H9 (cell line): ENCODE measurements around the gene TTLL1. TPM values are rescaled to one million over a fixed set of nuclear protein-coding genes. Genes with fewer than 3 reads are reported as not detected.

Experiments used
- DNase-seq: peaks from one replicate; pipeline ENCODE4 v3.0.0-alpha.2; 2017
- H2AFZ ChIP-seq: one replicate; pipeline ENCODE4 v1.6.1; 2013; ENCODE audit warnings: mild to moderate bottlenecking, low read length, control low read depth, moderate library complexity
- H2AK5ac ChIP-seq: 2 replicates; pipeline ENCODE4 v1.6.1; 2013; ENCODE audit warnings: low read length, control low read depth, mixed read lengths; ENCODE audit not compliant: insufficient read length
- H2BK120ac ChIP-seq: one replicate; pipeline ENCODE4 v1.6.1; 2013; ENCODE audit warnings: low read depth, mild to moderate bottlenecking, low read length, control low read depth, inconsistent platforms; ENCODE audit not compliant: poor library complexity, severe bottlenecking
- H2BK12ac ChIP-seq: 2 replicates; pipeline ENCODE4 v1.6.1; 2013; ENCODE audit warnings: low read length, control low read depth, mixed read lengths, low read depth; ENCODE audit not compliant: insufficient read length
- H2BK15ac ChIP-seq: 2 replicates; pipeline ENCODE4 v1.6.1; 2013; ENCODE audit warnings: low read depth, low read length, control low read depth
- H2BK20ac ChIP-seq: one replicate; pipeline ENCODE4 v1.6.1; 2013; ENCODE audit warnings: low read depth, mild to moderate bottlenecking, low read length, control low read depth, inconsistent platforms; ENCODE audit not compliant: poor library complexity, severe bottlenecking
- H2BK5ac ChIP-seq: 2 replicates; pipeline ENCODE4 v1.6.1; 2013; ENCODE audit warnings: low read length, control low read depth, mixed read lengths; ENCODE audit not compliant: insufficient read length
- H3K14ac ChIP-seq: 2 replicates; pipeline ENCODE4 v1.6.1; 2013; ENCODE audit warnings: low read length, control low read depth; ENCODE audit not compliant: insufficient read depth
- H3K18ac ChIP-seq: 2 replicates; pipeline ENCODE4 v1.6.1; 2013; ENCODE audit warnings: low read depth, mild to moderate bottlenecking, mixed read lengths, low read length, control low read depth; ENCODE audit not compliant: insufficient read length
- H3K23ac ChIP-seq: 2 replicates; pipeline ENCODE4 v1.6.1; 2013; ENCODE audit warnings: low read length, control low read depth, mixed read lengths, low read depth; ENCODE audit not compliant: insufficient read length
- H3K23me2 ChIP-seq: 2 replicates; pipeline ENCODE4 v1.6.1; 2013; ENCODE audit warnings: low read depth, mild to moderate bottlenecking, mixed read lengths, low read length, control low read depth; ENCODE audit not compliant: insufficient read length, poor library complexity, severe bottlenecking
- H3K27ac ChIP-seq: 2 replicates; pipeline ENCODE4 v1.5.1; 2013; ENCODE audit warnings: low read length, control low read depth, mixed read lengths, low read depth; ENCODE audit not compliant: insufficient read length
- H3K27me3 ChIP-seq: 2 replicates; pipeline ENCODE4 v1.6.1; 2013; ENCODE audit warnings: low read length, control low read depth, inconsistent platforms; ENCODE audit not compliant: insufficient read depth
- H3K4ac ChIP-seq: 2 replicates; pipeline ENCODE4 v1.6.1; 2013; ENCODE audit warnings: low read depth, mild to moderate bottlenecking, control low read depth, inconsistent platforms, low read length, moderate library complexity
- H3K4me1 ChIP-seq: 2 replicates; pipeline ENCODE4 v1.6.1; 2013; ENCODE audit warnings: low read length, control low read depth, inconsistent platforms; ENCODE audit not compliant: insufficient read depth
- H3K4me2 ChIP-seq: 2 replicates; pipeline ENCODE4 v1.6.1; 2013; ENCODE audit warnings: low read length, control low read depth, mixed read lengths; ENCODE audit not compliant: insufficient read length, insufficient read depth
- H3K56ac ChIP-seq: 2 replicates; pipeline ENCODE4 v1.6.1; 2013; ENCODE audit warnings: low read depth, mild to moderate bottlenecking, mixed read lengths, low read length, control low read depth; ENCODE audit not compliant: insufficient read length
- H3K79me1 ChIP-seq: 2 replicates; pipeline ENCODE4 v1.6.1; 2013; ENCODE audit warnings: low read depth, mild to moderate bottlenecking, moderate library complexity, low read length, control low read depth, inconsistent platforms; ENCODE audit not compliant: insufficient read depth, poor library complexity, severe bottlenecking
- H3K79me2 ChIP-seq: 2 replicates; pipeline ENCODE4 v1.6.1; 2013; ENCODE audit warnings: low read length, control low read depth, inconsistent platforms; ENCODE audit not compliant: insufficient read depth
- H3K9ac ChIP-seq: 2 replicates; pipeline ENCODE4 v1.6.1; 2013; ENCODE audit warnings: low read length, control low read depth, mixed read lengths; ENCODE audit not compliant: insufficient read length; ENCODE audit errors: extremely low read depth
- H3K9me3 ChIP-seq: one replicate; pipeline ENCODE4 v1.6.1; 2013; ENCODE audit warnings: low read depth, low read length, inconsistent platforms; ENCODE audit not compliant: control insufficient read depth
- H3T11ph ChIP-seq: one replicate; pipeline ENCODE4 v1.6.1; 2013; ENCODE audit warnings: mild to moderate bottlenecking, low read length, control low read depth, inconsistent platforms
- H4K20me1 ChIP-seq: one replicate; pipeline ENCODE4 v1.6.1; 2013; ENCODE audit not compliant: control insufficient read depth, insufficient read length, insufficient read depth
- H4K5ac ChIP-seq: 2 replicates; pipeline ENCODE4 v1.6.1; 2013; ENCODE audit warnings: low read depth, mild to moderate bottlenecking, mixed read lengths, low read length, control low read depth; ENCODE audit not compliant: insufficient read length
- H4K8ac ChIP-seq: replicated peaks from 2 replicates; pipeline ENCODE4 v1.6.1; 2013; ENCODE audit warnings: low read length, control low read depth, mixed read lengths, low read depth; ENCODE audit not compliant: insufficient read length
- H4K91ac ChIP-seq: 2 replicates; pipeline ENCODE4 v1.6.1; 2013; ENCODE audit warnings: low read depth, mild to moderate bottlenecking, moderate library complexity, mixed read lengths, low read length, control low read depth; ENCODE audit not compliant: insufficient read length
- H3K27ac Mint-ChIP-seq, 3 experiments: 2 replicates in 2 of 3; 3 replicates in 1 of 3; pipeline ENCODE4 v1.8.0; 2020 to 2021; ENCODE audit warnings: mixed read lengths in 3 of 3, mild to moderate bottlenecking in 1 of 3, moderate library complexity in 1 of 3
- H3K27me3 Mint-ChIP-seq: 2 replicates; pipeline ENCODE4 v1.8.0; 2021; ENCODE audit warnings: low read depth, mild to moderate bottlenecking, moderate library complexity, mixed read lengths
- H3K36me3 Mint-ChIP-seq, 3 experiments: 2 replicates in 2 of 3; 3 replicates in 1 of 3; pipeline ENCODE4 v1.8.0; 2020 to 2021; ENCODE audit warnings: low read depth in 3 of 3, mixed read lengths in 3 of 3; ENCODE audit not compliant: insufficient read depth in 1 of 3
- H3K4me1 Mint-ChIP-seq, 2 experiments: 2 replicates each; pipeline ENCODE4 v1.8.0; 2020; ENCODE audit warnings: mixed read lengths in 2 of 2
- H3K4me3 Mint-ChIP-seq, 2 experiments: 2 replicates in 1 of 2; 3 replicates in 1 of 2; pipeline ENCODE4 v1.8.0; 2020 to 2021; ENCODE audit warnings: mild to moderate bottlenecking in 2 of 2, mixed read lengths in 2 of 2, moderate library complexity in 1 of 2
- H3K9me3 Mint-ChIP-seq, 2 experiments: 2 replicates in 1 of 2; 3 replicates in 1 of 2; pipeline ENCODE4 v1.8.0; 2020; ENCODE audit warnings: mild to moderate bottlenecking in 2 of 2, mixed read lengths in 2 of 2, moderate library complexity in 1 of 2
- WGBS: extraction: QIAGEN DNeasy Blood & Tissue Kit; methylation state at CpG from one replicate; pipeline ENCODE4 v1.1.7; 2013; ENCODE audit warnings: missing lambda C conversion rate, low lambda C conversion rate, mixed read lengths; ENCODE audit not compliant: insufficient read length; ENCODE audit errors: extremely low coverage; 5-methylcytosine and 5-hydroxymethylcytosine counted together
- total RNA-seq: library from RNA; stranded (reverse); gene quantifications from 2 replicates; pipeline ENCODE4 v1.2.1, GENCODE V29; 2021
- TF ChIP-seq, protein P1 (sequence below): fragments of 200-600 bp; sonication (generic); conservative IDR thresholded peaks from 3 replicates; pipeline ENCODE4 v1.8.0; 2021; ENCODE audit warnings: antibody characterized with exemption, mild to moderate bottlenecking

TTLL1 gene
- total RNA-seq, 1 experiment from 2014 or later = 4.1 TPM

DNA sequence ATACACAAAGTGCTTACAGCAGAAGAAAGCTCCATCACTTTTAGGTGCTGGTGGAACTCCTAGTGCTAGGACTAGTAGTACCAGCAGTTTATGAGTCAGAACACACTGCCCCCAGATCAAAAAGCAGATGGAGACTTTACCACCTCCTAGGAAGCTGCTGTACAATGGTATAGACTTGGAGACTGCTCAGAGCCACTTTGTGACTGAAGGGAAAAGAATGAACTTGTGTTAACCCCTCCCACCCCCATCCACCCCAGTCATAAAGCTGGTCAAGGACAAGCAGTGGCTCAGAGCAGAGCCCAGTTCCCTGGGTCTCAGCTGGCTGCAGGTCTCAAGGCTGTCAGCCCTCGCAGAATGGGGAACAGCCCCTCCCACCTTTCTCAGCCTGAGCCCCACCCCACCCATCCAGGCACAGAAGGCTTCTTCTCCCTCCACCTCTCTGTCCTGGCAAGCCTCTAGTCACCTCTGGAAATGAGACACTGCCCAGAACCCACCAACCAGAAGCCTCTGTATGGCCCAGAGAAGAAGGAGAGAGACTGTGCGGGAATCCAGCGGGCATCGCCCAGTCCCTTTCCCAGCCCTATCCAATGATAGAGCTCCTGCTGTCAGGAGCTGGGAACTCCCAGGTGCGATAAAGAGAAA lies 98.1 kb downstream of the TTLL1 start:
- H3K9ac ChIP-seq = no peak overlapping the region

More for the DNA sequence above, 98.1 kb downstream of the TTLL1 start:
- H3K14ac ChIP-seq = no peak overlapping the region
- H2BK120ac ChIP-seq = no peak overlapping the region
- H4K91ac ChIP-seq = no peak overlapping the region
- H4K8ac ChIP-seq = no peak overlapping the region
- peaks cover 27% of the 10 kb centered on the region; the same call in 1 of the 2 replicates for H3K79me2 ChIP-seq
- Mint-ChIP-seq H3K27ac (0 out of 7 replicates have a peak overlapping the region, but pooled peaks of 1 of the 3 experiments have one; percentile 10), H3K4me1 (peaks cover 34 to 39% of the 10 kb centered on the region in 2 experiments), H3K36me3 (peaks cover 0 to 13% (median 3%) of the 10 kb centered on the region in 3 experiments; a peak in 5 of 7 replicates), H3K4me3 (no peak overlapping the region), H3K27me3 (no peaks in the 10 kb centered on the region), H3K9me3 (no peaks in the 10 kb centered on the region; a peak in 1 of 5 replicates)
- peaks cover 15% of the 10 kb centered on the region for H3K4me1 ChIP-seq
- no peak overlapping the region for H3K23ac ChIP-seq
- no peak overlapping the region for H4K5ac ChIP-seq
- no peak overlapping the region for H3K18ac ChIP-seq
- no peak overlapping the region for H3K56ac ChIP-seq
- no peak for DNase-seq
- H3K23me2 ChIP-seq = no peaks in the 10 kb centered on the region
- H3K9me3 ChIP-seq = no peaks in the 10 kb centered on the region
- no peak overlapping the region for H2BK12ac ChIP-seq
- no peaks in the 10 kb centered on the region for H3K27me3 ChIP-seq
- no peak overlapping the region for H3K4ac ChIP-seq
- H3K79me1 ChIP-seq = peaks cover 3% of the 10 kb centered on the region
- H2BK5ac ChIP-seq = no peak overlapping the region
- no peak overlapping the region for H2AFZ ChIP-seq
- H3K4me2 ChIP-seq = no peak overlapping the region
- H4K20me1 ChIP-seq = no peaks in the 10 kb centered on the region
- no peak overlapping the region for H2BK15ac ChIP-seq
- no peak overlapping the region for H3K27ac ChIP-seq
- H2BK20ac ChIP-seq = no peak overlapping the region
- no peak overlapping the region for H2AK5ac ChIP-seq
- no peak overlapping the region for H3T11ph ChIP-seq
- no CpG with 5 or more reads among the region's 5 CpGs for WGBS
- TF ChIP-seq, protein P1, sequence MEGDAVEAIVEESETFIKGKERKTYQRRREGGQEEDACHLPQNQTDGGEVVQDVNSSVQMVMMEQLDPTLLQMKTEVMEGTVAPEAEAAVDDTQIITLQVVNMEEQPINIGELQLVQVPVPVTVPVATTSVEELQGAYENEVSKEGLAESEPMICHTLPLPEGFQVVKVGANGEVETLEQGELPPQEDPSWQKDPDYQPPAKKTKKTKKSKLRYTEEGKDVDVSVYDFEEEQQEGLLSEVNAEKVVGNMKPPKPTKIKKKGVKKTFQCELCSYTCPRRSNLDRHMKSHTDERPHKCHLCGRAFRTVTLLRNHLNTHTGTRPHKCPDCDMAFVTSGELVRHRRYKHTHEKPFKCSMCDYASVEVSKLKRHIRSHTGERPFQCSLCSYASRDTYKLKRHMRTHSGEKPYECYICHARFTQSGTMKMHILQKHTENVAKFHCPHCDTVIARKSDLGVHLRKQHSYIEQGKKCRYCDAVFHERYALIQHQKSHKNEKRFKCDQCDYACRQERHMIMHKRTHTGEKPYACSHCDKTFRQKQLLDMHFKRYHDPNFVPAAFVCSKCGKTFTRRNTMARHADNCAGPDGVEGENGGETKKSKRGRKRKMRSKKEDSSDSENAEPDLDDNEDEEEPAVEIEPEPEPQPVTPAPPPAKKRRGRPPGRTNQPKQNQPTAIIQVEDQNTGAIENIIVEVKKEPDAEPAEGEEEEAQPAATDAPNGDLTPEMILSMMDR = no peak
